HepG2 (cell line): Measurements from ENCODE around the gene SFPQ. TPM values are rescaled to one million over a fixed set of nuclear protein-coding genes. Genes with fewer than 3 reads are reported as not detected.
A peak's percentile ranks its signal among the peaks of the same experiment; 100 is the strongest.

Experiments used
- EHMT2 ChIP-seq: fragments of 200-600 bp; sonication (generic); IDR thresholded peaks from 2 replicates; pipeline ENCODE4 v1.7.0; 2017; ENCODE audit warnings: antibody characterized with exemption, low read depth, low read length, borderline replicate concordance
- KLF11 ChIP-seq: IDR thresholded peaks from 2 replicates; pipeline ENCODE4 v1.6.1; 2016; ENCODE audit warnings: missing compliant biosample characterization
- KLF16 ChIP-seq, 2 experiments: sonication (generic) in 1 of 2; formaldehyde crosslinking in 1 of 2; IDR thresholded peaks; 2 replicates each; pipeline versions ENCODE4 v1.6.1 to v1.8.0; 2016 to 2023; ENCODE audit warnings: missing genetic modification reagents in 2 of 2, missing compliant biosample characterization in 1 of 2
- MED13 ChIP-seq: sonication (generic); formaldehyde crosslinking; IDR thresholded peaks from 2 replicates; pipeline ENCODE4 v1.5.0; 2020; ENCODE audit warnings: missing genetic modification reagents
- PRMT3 ChIP-seq: sonication (generic); formaldehyde crosslinking; IDR thresholded peaks from 2 replicates; pipeline ENCODE4 v1.8.1; 2022; ENCODE audit warnings: low read depth, mild to moderate bottlenecking, moderate library complexity, missing genetic modification reagents, borderline replicate concordance
- ZBTB44 ChIP-seq: sonication (generic); formaldehyde crosslinking; IDR thresholded peaks from 2 replicates; pipeline ENCODE4 v1.4.0; 2020; ENCODE audit warnings: missing genetic modification reagents
- ZFP82 ChIP-seq: sonication (generic); formaldehyde crosslinking; IDR thresholded peaks from 2 replicates; pipeline ENCODE4 v1.5.1; 2020; ENCODE audit warnings: mild to moderate bottlenecking, missing genetic modification reagents, borderline replicate concordance
- ZNF317 ChIP-seq: sonication (generic); formaldehyde crosslinking; IDR thresholded peaks from 2 replicates; pipeline ENCODE4 v1.5.0; 2020; ENCODE audit warnings: mild to moderate bottlenecking, missing genetic modification reagents
- ZNF792 ChIP-seq: IDR thresholded peaks from 2 replicates; pipeline ENCODE4 v1.6.1; 2016
- polyA plus RNA-seq, 8 experiments: library from polyadenylated mRNA; depleted of rRNA in 3 of 8; stranded (reverse) in 7 of 8; unstranded in 1 of 8; fragments of >200 nt; fragmentation: Illumina TruSeq in 4 of 8; extraction: Trizol in 4 of 8; gene quantifications; 2 replicates each; pipeline versions ENCODE4 v1.2.1 to v1.2.3, GENCODE V29; 2011 to 2016; ENCODE audit warnings: low read depth in 4 of 8, missing spikeins in 1 of 8, mixed read lengths in 1 of 8; ENCODE audit not compliant: insufficient read depth in 1 of 8
- total RNA-seq, 5 experiments: library from RNA; depleted of rRNA; stranded (reverse); fragments of >200 nt; fragmentation: Illumina TruSeq; extraction: Trizol; gene quantifications; 2 replicates each; pipeline ENCODE4 v1.2.3, GENCODE V29; 2016; ENCODE audit warnings: low read depth in 1 of 5
- TF ChIP-seq, protein P1 (sequence below): sonication (generic); formaldehyde crosslinking; IDR thresholded peaks from 2 replicates; pipeline ENCODE4 v1.9.0; 2021; ENCODE audit warnings: missing genetic modification reagents, borderline replicate concordance
- TF ChIP-seq, protein P2 (sequence below): sonication (generic); formaldehyde crosslinking; IDR thresholded peaks from 2 replicates; pipeline ENCODE4 v1.5.0; 2020; ENCODE audit warnings: mild to moderate bottlenecking, missing genetic modification reagents, borderline replicate concordance
- TF ChIP-seq, protein P3 (sequence below): sonication (generic); formaldehyde crosslinking; IDR thresholded peaks from 2 replicates; pipeline ENCODE4 v1.5.1; 2020; ENCODE audit warnings: mild to moderate bottlenecking, missing genetic modification reagents, borderline replicate concordance

Gene SFPQ
- total and polyA plus RNA-seq, 2 of the 13 experiments (the other 11 are each of a cell fraction or from before 2014, with no cell fraction given): 101 to 292 TPM

DNA sequence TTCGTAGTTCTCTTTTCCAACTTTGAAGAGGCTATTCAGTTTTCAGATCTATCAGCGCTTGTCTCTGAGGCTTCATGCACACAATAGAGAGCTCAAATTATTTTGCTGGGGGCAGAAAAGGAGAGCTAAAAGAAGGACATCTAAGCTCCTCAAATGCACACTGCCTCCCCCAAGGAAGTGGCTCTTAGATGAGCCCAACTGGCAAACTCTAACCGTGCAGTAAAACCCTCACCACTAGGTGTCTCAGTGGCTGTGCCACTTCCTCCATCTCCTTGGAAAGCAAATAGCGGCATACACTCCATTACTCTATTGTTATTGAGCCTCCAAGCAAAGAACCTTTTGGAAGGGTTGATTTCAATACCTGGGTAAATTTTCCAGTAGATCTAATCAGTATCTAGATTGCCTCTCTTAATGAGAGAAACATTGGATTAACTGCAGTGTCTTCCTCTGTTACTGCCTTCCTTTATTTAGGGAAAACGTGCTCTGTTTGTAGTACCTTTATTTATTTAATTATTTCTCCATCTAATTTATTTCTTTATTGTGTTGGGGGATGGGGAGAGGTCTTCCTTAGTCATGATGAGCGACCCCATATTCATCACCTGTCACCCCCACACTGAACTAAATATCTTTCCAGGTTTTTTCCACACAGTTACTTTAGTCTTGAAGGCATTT lies 9.2 kb upstream of the SFPQ start (continued):
- no peak for TF ChIP-seq ZFP82
- no peak for TF ChIP-seq EHMT2
- 0 out of 4 replicates have a peak, but pooled peaks of 1 of the 2 experiments have one; percentile 27 for TF ChIP-seq KLF16 (CRISPR knock-in tag; IDR thresholded peaks at IDR 0.05)
- TF ChIP-seq ZNF792 (CRISPR knock-in tag): 0 out of 2 replicates have a peak, but pooled peaks have one; percentile 31
- TF ChIP-seq, protein P1, sequence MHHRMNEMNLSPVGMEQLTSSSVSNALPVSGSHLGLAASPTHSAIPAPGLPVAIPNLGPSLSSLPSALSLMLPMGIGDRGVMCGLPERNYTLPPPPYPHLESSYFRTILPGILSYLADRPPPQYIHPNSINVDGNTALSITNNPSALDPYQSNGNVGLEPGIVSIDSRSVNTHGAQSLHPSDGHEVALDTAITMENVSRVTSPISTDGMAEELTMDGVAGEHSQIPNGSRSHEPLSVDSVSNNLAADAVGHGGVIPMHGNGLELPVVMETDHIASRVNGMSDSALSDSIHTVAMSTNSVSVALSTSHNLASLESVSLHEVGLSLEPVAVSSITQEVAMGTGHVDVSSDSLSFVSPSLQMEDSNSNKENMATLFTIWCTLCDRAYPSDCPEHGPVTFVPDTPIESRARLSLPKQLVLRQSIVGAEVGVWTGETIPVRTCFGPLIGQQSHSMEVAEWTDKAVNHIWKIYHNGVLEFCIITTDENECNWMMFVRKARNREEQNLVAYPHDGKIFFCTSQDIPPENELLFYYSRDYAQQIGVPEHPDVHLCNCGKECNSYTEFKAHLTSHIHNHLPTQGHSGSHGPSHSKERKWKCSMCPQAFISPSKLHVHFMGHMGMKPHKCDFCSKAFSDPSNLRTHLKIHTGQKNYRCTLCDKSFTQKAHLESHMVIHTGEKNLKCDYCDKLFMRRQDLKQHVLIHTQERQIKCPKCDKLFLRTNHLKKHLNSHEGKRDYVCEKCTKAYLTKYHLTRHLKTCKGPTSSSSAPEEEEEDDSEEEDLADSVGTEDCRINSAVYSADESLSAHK: no peak
- TF ChIP-seq, protein P2, sequence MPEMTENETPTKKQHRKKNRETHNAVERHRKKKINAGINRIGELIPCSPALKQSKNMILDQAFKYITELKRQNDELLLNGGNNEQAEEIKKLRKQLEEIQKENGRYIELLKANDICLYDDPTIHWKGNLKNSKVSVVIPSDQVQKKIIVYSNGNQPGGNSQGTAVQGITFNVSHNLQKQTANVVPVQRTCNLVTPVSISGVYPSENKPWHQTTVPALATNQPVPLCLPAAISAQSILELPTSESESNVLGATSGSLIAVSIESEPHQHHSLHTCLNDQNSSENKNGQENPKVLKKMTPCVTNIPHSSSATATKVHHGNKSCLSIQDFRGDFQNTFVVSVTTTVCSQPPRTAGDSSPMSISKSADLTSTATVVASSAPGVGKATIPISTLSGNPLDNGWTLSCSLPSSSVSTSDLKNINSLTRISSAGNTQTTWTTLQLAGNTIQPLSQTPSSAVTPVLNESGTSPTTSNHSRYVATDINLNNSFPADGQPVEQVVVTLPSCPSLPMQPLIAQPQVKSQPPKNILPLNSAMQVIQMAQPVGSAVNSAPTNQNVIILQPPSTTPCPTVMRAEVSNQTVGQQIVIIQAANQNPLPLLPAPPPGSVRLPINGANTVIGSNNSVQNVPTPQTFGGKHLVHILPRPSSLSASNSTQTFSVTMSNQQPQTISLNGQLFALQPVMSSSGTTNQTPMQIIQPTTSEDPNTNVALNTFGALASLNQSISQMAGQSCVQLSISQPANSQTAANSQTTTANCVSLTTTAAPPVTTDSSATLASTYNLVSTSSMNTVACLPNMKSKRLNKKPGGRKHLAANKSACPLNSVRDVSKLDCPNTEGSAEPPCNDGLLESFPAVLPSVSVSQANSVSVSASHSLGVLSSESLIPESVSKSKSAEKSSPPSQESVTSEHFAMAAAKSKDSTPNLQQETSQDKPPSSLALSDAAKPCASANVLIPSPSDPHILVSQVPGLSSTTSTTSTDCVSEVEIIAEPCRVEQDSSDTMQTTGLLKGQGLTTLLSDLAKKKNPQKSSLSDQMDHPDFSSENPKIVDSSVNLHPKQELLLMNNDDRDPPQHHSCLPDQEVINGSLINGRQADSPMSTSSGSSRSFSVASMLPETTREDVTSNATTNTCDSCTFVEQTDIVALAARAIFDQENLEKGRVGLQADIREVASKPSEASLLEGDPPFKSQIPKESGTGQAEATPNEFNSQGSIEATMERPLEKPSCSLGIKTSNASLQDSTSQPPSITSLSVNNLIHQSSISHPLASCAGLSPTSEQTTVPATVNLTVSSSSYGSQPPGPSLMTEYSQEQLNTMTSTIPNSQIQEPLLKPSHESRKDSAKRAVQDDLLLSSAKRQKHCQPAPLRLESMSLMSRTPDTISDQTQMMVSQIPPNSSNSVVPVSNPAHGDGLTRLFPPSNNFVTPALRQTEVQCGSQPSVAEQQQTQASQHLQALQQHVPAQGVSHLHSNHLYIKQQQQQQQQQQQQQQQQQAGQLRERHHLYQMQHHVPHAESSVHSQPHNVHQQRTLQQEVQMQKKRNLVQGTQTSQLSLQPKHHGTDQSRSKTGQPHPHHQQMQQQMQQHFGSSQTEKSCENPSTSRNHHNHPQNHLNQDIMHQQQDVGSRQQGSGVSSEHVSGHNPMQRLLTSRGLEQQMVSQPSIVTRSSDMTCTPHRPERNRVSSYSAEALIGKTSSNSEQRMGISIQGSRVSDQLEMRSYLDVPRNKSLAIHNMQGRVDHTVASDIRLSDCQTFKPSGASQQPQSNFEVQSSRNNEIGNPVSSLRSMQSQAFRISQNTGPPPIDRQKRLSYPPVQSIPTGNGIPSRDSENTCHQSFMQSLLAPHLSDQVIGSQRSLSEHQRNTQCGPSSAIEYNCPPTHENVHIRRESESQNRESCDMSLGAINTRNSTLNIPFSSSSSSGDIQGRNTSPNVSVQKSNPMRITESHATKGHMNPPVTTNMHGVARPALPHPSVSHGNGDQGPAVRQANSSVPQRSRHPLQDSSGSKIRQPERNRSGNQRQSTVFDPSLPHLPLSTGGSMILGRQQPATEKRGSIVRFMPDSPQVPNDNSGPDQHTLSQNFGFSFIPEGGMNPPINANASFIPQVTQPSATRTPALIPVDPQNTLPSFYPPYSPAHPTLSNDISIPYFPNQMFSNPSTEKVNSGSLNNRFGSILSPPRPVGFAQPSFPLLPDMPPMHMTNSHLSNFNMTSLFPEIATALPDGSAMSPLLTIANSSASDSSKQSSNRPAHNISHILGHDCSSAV: no peak
- TF ChIP-seq ZBTB44 (CRISPR knock-in tag): no peak
- TF ChIP-seq KLF11 (CRISPR knock-in tag): no peak
- no peak for TF ChIP-seq PRMT3 (CRISPR knock-in tag)
- TF ChIP-seq ZNF317: no peak
- no peak for TF ChIP-seq MED13
- TF ChIP-seq, protein P3, sequence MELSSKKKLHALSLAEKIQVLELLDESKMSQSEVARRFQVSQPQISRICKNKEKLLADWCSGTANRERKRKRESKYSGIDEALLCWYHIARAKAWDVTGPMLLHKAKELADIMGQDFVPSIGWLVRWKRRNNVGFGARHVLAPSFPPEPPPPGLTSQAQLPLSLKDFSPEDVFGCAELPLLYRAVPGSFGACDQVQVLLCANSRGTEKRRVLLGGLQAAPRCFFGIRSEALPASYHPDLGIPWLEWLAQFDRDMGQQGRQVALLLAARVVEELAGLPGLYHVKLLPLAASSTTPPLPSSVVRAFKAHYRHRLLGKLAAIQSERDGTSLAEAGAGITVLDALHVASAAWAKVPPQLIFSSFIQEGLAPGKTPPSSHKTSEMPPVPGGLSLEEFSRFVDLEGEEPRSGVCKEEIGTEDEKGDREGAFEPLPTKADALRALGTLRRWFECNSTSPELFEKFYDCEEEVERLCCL (CRISPR knock-in tag): no peak
